ENCODE results near the gene SMARCA4.

DNA sequence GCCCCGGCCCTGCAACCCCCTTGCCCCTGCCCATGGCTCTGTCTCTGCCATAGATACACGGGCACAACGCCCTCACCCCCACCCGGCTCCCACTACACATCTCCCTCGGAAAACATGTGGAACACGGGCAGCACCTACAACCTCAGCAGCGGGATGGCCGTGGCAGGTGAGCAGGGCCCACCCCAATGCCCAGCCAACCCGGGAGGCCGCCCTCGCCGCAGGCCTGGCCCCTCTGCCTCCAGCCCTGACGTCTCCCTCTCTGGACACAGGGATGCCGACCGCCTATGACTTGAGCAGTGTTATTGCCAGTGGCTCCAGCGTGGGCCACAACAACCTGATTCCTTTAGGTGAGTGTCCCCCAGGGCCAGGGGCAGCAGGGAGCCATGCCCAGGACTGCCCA lies 40.0 kb upstream of the SMARCA4 start:
- TF ChIP-seq, protein P1, sequence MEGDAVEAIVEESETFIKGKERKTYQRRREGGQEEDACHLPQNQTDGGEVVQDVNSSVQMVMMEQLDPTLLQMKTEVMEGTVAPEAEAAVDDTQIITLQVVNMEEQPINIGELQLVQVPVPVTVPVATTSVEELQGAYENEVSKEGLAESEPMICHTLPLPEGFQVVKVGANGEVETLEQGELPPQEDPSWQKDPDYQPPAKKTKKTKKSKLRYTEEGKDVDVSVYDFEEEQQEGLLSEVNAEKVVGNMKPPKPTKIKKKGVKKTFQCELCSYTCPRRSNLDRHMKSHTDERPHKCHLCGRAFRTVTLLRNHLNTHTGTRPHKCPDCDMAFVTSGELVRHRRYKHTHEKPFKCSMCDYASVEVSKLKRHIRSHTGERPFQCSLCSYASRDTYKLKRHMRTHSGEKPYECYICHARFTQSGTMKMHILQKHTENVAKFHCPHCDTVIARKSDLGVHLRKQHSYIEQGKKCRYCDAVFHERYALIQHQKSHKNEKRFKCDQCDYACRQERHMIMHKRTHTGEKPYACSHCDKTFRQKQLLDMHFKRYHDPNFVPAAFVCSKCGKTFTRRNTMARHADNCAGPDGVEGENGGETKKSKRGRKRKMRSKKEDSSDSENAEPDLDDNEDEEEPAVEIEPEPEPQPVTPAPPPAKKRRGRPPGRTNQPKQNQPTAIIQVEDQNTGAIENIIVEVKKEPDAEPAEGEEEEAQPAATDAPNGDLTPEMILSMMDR (IDR thresholded peaks at IDR 0.05; ENCODE audit: poor library complexity) = no peak
- no peak for TF ChIP-seq EZH2 (IDR thresholded peaks at IDR 0.05; ENCODE audit: borderline replicate concordance)
- no peak for TF ChIP-seq EZH2phosphoT487 (IDR thresholded peaks at IDR 0.05; ENCODE audit: low read depth, severe bottlenecking, unreplicated experiment)

Data from hepatocyte (in vitro differentiated cells).